A673 (cell line): ENCODE data around the gene TNRC6C. TPM values are rescaled to one million over a fixed set of nuclear protein-coding genes. Genes with fewer than 3 reads are reported as not detected.

Experiments used
- BruUV-seq: library from RNA; stranded (reverse); fragments of 400-500 nt; replicated peaks from 2 replicates; lab custom pipeline; 2021; lab: Mats Ljungman, UMichigan
- CTCF ChIA-PET: fragments of 300-600 bp; sonication (Branson Sonifier 250); formaldehyde crosslinking; loops from one replicate; lab custom pipeline; 2022; ENCODE audit warnings: antibody characterized with exemption; lab: Charles Lee
- POLR2A ChIA-PET: fragments of 300-600 bp; sonication (Branson Sonifier 250); formaldehyde crosslinking; loops from one replicate; lab custom pipeline; 2022; ENCODE audit warnings: antibody characterized with exemption; ENCODE audit not compliant: low non-redundant PET; lab: Charles Lee
- DNase-seq: peaks from one replicate; pipeline ENCODE4 v3.0.0-alpha.2; 2015; ENCODE audit warnings: low spot score
- H3K27ac ChIP-seq: fragments of 200-600 bp; sonication (generic); 2 replicates; pipeline ENCODE4 v1.5.1; 2016; ENCODE audit warnings: mixed run types, low read depth, mild to moderate bottlenecking, mixed read lengths, antibody characterized with exemption, low read length; ENCODE audit not compliant: poor library complexity, severe bottlenecking
- H3K27me3 ChIP-seq: fragments of 200-600 bp; sonication (generic); replicated peaks from 2 replicates; pipeline ENCODE4 v1.6.1; 2017; ENCODE audit warnings: mixed run types, low read depth, mild to moderate bottlenecking, mixed read lengths, antibody characterized with exemption, low read length; ENCODE audit not compliant: insufficient read depth, poor library complexity
- H3K36me3 ChIP-seq: fragments of 200-600 bp; sonication (generic); 2 replicates; pipeline ENCODE4 v1.6.1; 2016; ENCODE audit warnings: mixed run types, mild to moderate bottlenecking, mixed read lengths, antibody characterized with exemption, low read length; ENCODE audit not compliant: insufficient read depth, poor library complexity, severe bottlenecking
- H3K4me1 ChIP-seq: fragments of 200-600 bp; sonication (generic); 2 replicates; pipeline ENCODE4 v1.6.1; 2017; ENCODE audit warnings: mixed run types, mild to moderate bottlenecking, mixed read lengths, antibody characterized with exemption, low read length; ENCODE audit not compliant: insufficient read depth, poor library complexity, severe bottlenecking
- H3K4me3 ChIP-seq: fragments of 200-600 bp; sonication (generic); 2 replicates; pipeline ENCODE4 v1.5.1; 2016; ENCODE audit warnings: low read depth, mixed run types, mild to moderate bottlenecking, mixed read lengths, low read length; ENCODE audit not compliant: poor library complexity, severe bottlenecking
- H3K9me3 ChIP-seq: fragments of 200-600 bp; sonication (generic); 2 replicates; pipeline ENCODE4 v1.6.1; 2016; ENCODE audit warnings: mixed run types, low read depth, mild to moderate bottlenecking, mixed read lengths, antibody characterized with exemption, low read length; ENCODE audit not compliant: poor library complexity, severe bottlenecking
- CTCF ChIP-seq: fragments of 300-800, 200-600 bp; sonication (generic); conservative IDR thresholded peaks from 2 replicates; pipeline ENCODE4 v1.5.1; 2017; ENCODE audit warnings: low read depth, mild to moderate bottlenecking, antibody characterized with exemption, low read length, moderate library complexity, mixed read lengths
- EZH2 ChIP-seq: fragments of 200-600 bp; sonication (generic); IDR thresholded peaks from 2 replicates; pipeline ENCODE4 v1.6.1; 2017; ENCODE audit warnings: borderline replicate concordance, low read depth, mild to moderate bottlenecking, mixed read lengths, antibody characterized with exemption, low read length; ENCODE audit not compliant: poor library complexity, severe bottlenecking
- intact Hi-C: fragments of 100-400 bp; cut with micrococcal nuclease; formaldehyde crosslinking; loops from one replicate; pipeline ENCODE4 v1.10.0; 2022; ENCODE audit not compliant: unreplicated experiment
- total RNA-seq: library from RNA; stranded (reverse); gene quantifications from 2 replicates; pipeline ENCODE4 v1.2.3, GENCODE V29; 2021

The TNRC6C gene
- total RNA-seq, 1 experiment from 2014 or later = 26.7 TPM

- TF ChIP-seq CTCF = no peak
- TF ChIP-seq EZH2 = no peak
- no peak overlapping the region for H3K4me3 ChIP-seq
- ChIA-PET POLR2A (no interaction called here), CTCF (no interaction called here)
- no peaks in the 10 kb centered on the region for H3K36me3 ChIP-seq
- H3K9me3 ChIP-seq = no peaks in the 10 kb centered on the region
- H3K27ac ChIP-seq = no peak overlapping the region
- intact Hi-C loops = no loop called here
- H3K27me3 ChIP-seq = no peaks in the 10 kb centered on the region
- peaks cover 16% of the 10 kb centered on the region for H3K4me1 ChIP-seq
- BruUV-seq = no TSS peak
- no peak for DNase-seq
These were observed 29.3 kb upstream of the TNRC6C start for GRCh38 chr17:77929180-77929564.

- no peak overlapping the region for H3K4me3 ChIP-seq
- no peak overlapping the region for H3K27ac ChIP-seq
- no peak for DNase-seq
- TF ChIP-seq CTCF = no peak
- no peak for TF ChIP-seq EZH2
- peaks cover 9% of the 10 kb centered on the region for H3K4me1 ChIP-seq
- H3K9me3 ChIP-seq = no peaks in the 10 kb centered on the region
- no peaks in the 10 kb centered on the region for H3K27me3 ChIP-seq
- H3K36me3 ChIP-seq = no peaks in the 10 kb centered on the region
- ChIA-PET POLR2A (interaction anchor here (0.6 kb wide), 1 partner anchor 168 kb away, joined by 7 read pairs; no protein-coding TSS in a partner anchor), CTCF (no interaction called here)
- no TSS peak for BruUV-seq
- intact Hi-C loops = no loop called here
These were observed 28.5 kb upstream of the TNRC6C start for GRCh38 chr17:77929871-77930436.

GRCh38 chr17:77930780-77931768, 27.4 kb upstream of the TNRC6C start:
- H3K4me1 ChIP-seq = peaks cover 8% of the 10 kb centered on the region
- no TSS peak for BruUV-seq
- no peak overlapping the region for H3K4me3 ChIP-seq
- H3K36me3 ChIP-seq = no peaks in the 10 kb centered on the region
- intact Hi-C loops = no loop called here
- TF ChIP-seq EZH2 (no peak), CTCF (no peak)
- H3K9me3 ChIP-seq = no peaks in the 10 kb centered on the region
- no peaks in the 10 kb centered on the region for H3K27me3 ChIP-seq
- no peak for DNase-seq
- ChIA-PET CTCF (no interaction called here), POLR2A (interaction anchor here (0.6 kb wide), 1 partner anchor 166 kb away, joined by 7 read pairs; no protein-coding TSS in a partner anchor)
- H3K27ac ChIP-seq = no peak overlapping the region
